Ectodermal cell (in vitro differentiated cells): ENCODE measurements around the gene LLGL1.

Experiments used
- H3K27ac ChIP-seq: 2 replicates; pipeline ENCODE4 v1.7.0; 2013; ENCODE audit warnings: mild to moderate bottlenecking, low read depth, low read length; ENCODE audit not compliant: insufficient read depth, poor library complexity, severe bottlenecking
- H3K27me3 ChIP-seq: 2 replicates; pipeline ENCODE4 v1.7.0; 2013; ENCODE audit warnings: mild to moderate bottlenecking, low read length; ENCODE audit not compliant: insufficient read depth, control insufficient read depth, poor library complexity, severe bottlenecking
- H3K36me3 ChIP-seq: one replicate; pipeline ENCODE4 v1.7.0; 2013; ENCODE audit warnings: low read length; ENCODE audit not compliant: control insufficient read depth, insufficient read depth
- H3K4me1 ChIP-seq: one replicate; pipeline ENCODE4 v1.7.0; 2013; ENCODE audit warnings: low read length; ENCODE audit not compliant: control insufficient read depth, insufficient read depth
- H3K4me3 ChIP-seq: 2 replicates; pipeline ENCODE4 v1.7.0; 2013; ENCODE audit warnings: low read depth, low read length, control low read depth; ENCODE audit not compliant: insufficient read depth
- H3K9me3 ChIP-seq: 2 replicates; pipeline ENCODE4 v1.7.0; 2013; ENCODE audit warnings: mild to moderate bottlenecking, low read length, moderate library complexity; ENCODE audit not compliant: control insufficient read depth
- WGBS, 2 experiments: methylation state at CpG; one replicate each; pipeline ENCODE4 v1.1.7; 2013; ENCODE audit warnings: missing lambda C conversion rate in 2 of 2; 5-methylcytosine and 5-hydroxymethylcytosine counted together

LLGL1 gene

DNA sequence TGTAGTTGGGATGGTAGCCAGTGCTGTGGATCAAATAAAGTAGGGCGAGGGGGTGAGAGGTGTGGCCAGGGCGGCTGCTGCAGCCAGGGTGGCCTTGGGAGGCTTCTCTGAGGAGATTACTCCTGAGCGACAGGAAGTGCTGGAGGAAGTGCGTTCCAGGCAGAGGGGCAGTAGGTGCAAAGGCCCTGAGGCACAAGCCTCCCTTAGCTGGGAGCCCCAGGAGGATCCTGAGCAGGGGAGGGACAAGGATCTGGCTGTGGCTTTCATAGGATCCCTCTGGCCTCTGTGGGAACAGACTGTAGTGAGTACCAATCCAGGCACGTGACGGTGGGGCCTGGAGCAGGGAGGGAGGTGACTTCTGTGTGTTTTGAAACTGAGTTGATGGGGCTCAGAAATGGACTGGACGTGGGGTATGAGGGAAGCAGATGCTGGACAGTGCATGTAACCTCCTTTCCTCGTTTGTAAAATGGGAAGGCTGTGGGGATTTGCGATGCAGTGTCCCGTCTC, 2.8 kb downstream of the LLGL1 start:
- 91 to 93% methylated on average over 10 of the region's 10 CpGs for WGBS, 2 experiments
- Histone ChIP-seq H3K4me1 (peaks cover 67% of the 10 kb centered on the region), H3K27me3 (no peaks in the 10 kb centered on the region)

DNA sequence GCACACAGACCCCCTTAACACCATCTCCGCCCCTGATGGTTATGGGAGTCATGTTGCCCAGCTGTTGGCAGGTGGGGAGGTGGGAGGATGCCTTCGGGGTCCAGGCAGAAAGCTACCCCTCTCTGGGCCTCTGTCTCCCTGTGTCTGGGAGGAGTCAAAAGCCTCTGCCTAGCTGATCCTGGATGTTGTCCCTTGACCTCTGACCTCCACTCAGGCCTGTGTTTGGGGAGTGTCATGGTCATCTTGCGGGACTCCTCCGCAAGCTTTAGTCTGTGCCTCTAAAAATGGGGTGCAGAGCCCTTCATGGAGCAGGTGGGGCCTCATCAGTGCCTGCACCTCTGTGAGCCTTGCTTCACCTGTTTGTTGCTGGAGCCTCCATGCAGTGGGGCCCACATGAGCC, 3.8 kb downstream of the LLGL1 start:
- Histone ChIP-seq H3K27me3 (no peaks in the 10 kb centered on the region), H3K27ac (no peak overlapping the region), H3K4me3 (no peak overlapping the region), H3K36me3 (peaks cover 20% of the 10 kb centered on the region), H3K9me3 (no peaks in the 10 kb centered on the region), H3K4me1 (peaks cover 57% of the 10 kb centered on the region)
- 89 to 94% methylated on average over 4 of the region's 4 CpGs for WGBS, 2 experiments

More for the DNA sequence above, 2.8 kb downstream of the LLGL1 start:
- no peaks in the 10 kb centered on the region for H3K9me3 ChIP-seq
- H3K4me3 ChIP-seq = no peak overlapping the region
- H3K36me3 ChIP-seq = peaks cover 9% of the 10 kb centered on the region
- no peak overlapping the region for H3K27ac ChIP-seq

DNA sequence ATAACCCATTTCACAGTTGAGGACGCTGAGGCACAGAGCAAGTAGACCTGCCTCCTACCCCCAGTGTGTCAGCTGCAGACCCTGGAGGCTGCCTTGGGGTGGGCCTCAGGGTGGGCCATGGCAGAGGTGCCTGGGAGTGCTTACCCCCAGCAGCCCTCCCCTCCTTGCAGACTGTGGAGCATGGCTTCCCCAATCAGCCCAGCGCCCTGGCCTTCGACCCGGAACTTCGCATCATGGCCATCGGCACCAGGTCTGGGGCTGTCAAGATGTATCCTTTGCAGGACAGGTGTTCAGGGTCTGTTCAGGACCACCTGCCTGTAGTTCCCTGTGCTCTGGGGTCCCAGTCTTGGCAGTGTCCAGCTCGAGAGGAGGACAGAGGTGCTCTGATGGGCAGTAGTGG, 4.3 kb downstream of the LLGL1 start:
- Histone ChIP-seq H3K27ac (no peak overlapping the region), H3K27me3 (no peaks in the 10 kb centered on the region), H3K4me1 (peaks cover 53% of the 10 kb centered on the region), H3K9me3 (no peaks in the 10 kb centered on the region), H3K4me3 (no peak overlapping the region), H3K36me3 (peaks cover 24% of the 10 kb centered on the region)
- 88 to 94% methylated on average over 7 of the region's 7 CpGs for WGBS, 2 experiments

DNA sequence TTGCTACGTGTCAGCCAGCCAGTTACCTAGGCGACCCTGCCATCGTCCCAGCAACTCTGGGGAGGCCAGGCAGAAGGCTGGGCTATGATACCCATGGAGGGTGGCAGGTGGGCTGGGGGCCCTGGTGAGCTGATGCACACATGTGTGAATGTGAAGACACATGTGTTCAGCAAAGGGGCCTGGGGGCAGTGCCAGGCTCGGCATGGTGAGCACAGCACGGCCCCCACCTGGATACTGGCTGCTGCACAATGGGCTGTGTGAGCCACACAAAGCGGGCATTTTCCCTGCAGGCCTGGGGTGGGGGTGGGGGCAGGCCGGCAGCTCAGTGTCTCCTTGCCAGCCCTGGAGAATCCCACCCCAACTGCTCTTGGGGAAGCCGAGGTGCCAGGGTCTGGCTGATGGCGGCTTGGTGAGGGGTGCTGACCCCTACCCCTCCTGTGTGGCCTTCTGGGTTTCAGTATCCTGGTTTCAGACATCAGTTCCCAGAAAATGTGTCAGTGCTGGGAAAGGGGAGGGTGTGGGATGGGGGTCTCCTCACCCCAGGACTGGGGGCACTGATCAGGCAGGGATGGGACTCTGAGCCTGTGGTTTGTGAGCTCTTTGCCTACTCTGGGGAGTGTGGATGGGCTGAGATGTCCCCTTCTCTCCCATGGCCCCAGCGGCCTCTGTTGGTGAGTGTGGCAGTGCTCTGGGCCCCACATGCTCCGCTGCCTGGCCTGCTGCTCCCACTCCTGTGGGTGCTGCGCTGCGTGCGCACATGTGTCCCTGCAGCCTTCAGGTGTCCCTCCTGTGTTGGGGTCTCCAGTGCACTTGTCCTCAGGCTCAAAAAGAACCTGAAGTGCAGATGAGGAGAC, 5.1 kb downstream of the LLGL1 start:
- Histone ChIP-seq H3K4me1 (peaks cover 53% of the 10 kb centered on the region), H3K27ac (peak overlapping the region; percentile 82), H3K4me3 (peak overlapping the region; percentile 3)

DNA sequence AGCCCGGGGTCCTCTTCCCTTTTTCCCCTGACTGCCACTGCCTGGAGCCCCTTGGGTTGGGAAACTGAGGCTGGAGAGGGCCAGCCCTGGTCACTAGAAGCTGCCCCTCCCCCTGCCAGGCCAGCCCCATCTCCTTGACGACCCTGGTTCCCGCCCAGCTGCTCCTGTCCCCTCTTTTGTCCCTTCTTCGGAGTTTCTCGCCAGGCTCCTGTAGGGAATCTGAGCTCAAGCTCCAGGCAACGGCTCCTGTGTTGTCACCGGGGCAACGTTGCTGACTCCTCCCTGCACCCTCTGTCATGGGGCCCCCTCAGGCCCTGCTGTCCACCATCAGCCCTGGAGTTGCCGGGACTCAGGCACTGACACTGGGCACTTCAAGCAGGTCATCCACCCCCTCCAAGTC, 5.7 kb downstream of the LLGL1 start:
- Histone ChIP-seq H3K36me3 (peaks cover 33% of the 10 kb centered on the region), H3K4me1 (peaks cover 53% of the 10 kb centered on the region), H3K27ac (peak overlapping the region; percentile 82), H3K9me3 (no peaks in the 10 kb centered on the region), H3K4me3 (no peak overlapping the region), H3K27me3 (no peaks in the 10 kb centered on the region)
- 17 to 18% methylated on average over 9 of the region's 9 CpGs for WGBS, 2 experiments

More for the DNA sequence above, 5.1 kb downstream of the LLGL1 start:
- WGBS, 2 experiments = 76 to 77% methylated on average over 14 of the region's 14 CpGs
- Histone ChIP-seq H3K27me3 (no peaks in the 10 kb centered on the region), H3K9me3 (no peaks in the 10 kb centered on the region), H3K36me3 (peaks cover 32% of the 10 kb centered on the region)

DNA sequence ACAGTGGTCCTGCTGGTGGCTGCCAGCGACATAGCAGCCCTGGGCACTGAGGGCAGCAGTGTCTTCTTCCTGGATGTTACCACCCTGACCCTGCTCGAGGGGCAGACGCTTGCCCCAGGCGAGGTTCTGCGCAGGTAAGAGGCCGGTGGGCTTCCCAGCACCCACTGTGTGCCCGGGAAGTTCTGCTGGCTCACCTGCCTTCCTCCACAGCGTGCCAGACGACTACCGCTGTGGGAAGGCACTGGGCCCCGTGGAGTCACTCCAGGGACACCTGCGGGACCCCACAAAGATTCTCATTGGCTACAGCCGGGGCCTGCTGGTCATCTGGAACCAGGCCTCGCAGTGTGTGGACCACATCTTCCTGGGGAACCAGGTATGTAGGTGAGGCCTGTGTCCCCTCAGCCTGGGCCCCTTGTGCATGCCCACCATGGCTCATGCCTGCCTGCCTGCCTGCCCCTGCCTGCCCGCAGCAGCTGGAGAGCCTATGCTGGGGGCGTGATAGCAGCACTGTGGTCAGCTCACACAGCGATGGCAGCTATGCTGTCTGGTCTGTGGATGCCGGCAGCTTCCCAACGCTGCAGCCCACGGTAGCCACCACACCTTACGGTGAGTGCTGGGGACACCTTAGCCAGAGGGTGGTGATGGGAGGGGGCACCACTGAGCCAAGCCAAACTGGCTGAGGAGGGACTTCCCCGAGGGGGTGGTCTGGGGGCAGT, 8.5 kb downstream of the LLGL1 start:
- Histone ChIP-seq H3K27me3 (no peaks in the 10 kb centered on the region), H3K27ac (no peak overlapping the region), H3K36me3 (peaks cover 57% of the 10 kb centered on the region), H3K9me3 (no peaks in the 10 kb centered on the region), H3K4me3 (no peak overlapping the region), H3K4me1 (peaks cover 36% of the 10 kb centered on the region)
- WGBS, 2 experiments = 95 to 96% methylated on average over 22 of the region's 22 CpGs

DNA sequence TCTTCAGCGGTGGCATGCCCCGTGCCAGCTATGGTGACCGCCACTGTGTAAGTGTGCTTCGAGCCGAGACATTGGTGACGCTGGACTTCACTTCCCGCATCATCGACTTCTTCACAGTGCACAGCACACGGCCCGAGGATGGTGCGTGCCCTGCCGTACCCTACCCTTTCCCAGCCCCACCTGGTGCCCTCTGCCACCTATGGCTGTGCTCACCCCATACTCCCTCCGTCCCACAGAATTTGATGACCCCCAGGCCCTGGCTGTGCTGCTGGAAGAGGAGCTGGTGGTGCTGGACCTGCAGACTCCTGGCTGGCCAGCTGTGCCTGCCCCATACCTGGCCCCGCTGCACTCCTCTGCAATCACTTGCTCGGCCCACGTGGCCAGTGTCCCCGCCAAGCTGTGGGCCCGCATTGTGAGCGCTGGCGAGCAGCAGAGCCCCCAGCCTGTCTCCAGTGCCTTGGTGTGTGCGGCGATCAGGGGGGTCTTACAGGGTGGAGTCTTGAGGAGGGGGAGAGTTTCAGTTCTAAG, 9.5 kb downstream of the LLGL1 start:
- Histone ChIP-seq H3K27ac (no peak overlapping the region), H3K36me3 (peaks cover 57% of the 10 kb centered on the region), H3K9me3 (no peaks in the 10 kb centered on the region), H3K4me1 (peaks cover 26% of the 10 kb centered on the region), H3K27me3 (no peaks in the 10 kb centered on the region), H3K4me3 (no peak overlapping the region)
- WGBS, 2 experiments = 96% methylated on average over 22 of the region's 22 CpGs

DNA sequence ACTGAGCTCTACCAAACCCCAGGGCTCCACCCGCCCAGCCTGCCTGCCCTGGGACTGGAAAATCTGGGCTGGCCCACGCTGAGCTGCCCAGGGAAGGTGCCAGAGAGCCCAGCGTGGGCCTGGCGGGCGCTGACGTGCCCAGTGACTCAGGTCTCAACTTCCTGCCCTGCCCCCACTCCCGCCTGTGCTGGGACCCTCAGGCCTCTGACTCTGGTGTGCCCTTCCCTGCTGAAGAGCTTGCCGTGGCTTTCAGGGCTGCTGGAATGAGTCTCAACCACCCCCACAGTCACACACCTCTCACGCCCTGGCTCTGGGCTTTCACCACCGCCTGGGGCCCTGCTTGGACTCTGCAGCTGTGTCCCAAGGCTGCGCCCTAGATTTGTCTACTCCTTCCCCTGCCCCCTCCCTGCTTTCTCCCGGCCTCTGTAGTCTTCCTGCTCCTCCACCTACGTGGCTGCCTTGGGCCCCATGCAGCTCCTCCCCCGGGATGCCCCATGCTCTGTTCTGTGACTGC, 10.4 kb downstream of the LLGL1 start:
- H3K27me3 ChIP-seq = no peaks in the 10 kb centered on the region
- peaks cover 18% of the 10 kb centered on the region for H3K4me1 ChIP-seq
- no peak overlapping the region for H3K27ac ChIP-seq
- H3K9me3 ChIP-seq = no peaks in the 10 kb centered on the region
- no peak overlapping the region for H3K4me3 ChIP-seq
- 92 to 94% methylated on average over 14 of the region's 14 CpGs for WGBS, 2 experiments
- H3K36me3 ChIP-seq = peaks cover 64% of the 10 kb centered on the region

DNA sequence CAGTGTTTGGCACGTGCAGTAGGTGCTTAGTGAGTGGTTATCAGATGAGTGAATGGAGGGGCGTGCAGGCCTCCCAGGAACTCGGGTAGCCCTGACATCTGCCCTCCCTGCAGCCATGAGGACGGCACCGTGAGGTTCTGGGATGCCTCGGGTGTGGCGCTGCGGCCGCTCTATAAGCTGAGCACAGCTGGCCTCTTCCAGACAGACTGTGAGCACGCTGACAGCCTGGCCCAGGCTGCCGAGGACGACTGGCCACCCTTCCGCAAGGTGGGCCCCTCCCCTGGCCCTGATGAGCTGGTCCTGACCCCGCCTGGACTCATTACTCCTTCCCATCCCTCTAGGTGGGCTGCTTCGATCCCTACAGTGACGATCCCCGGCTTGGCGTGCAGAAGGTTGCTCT, 11.1 kb downstream of the LLGL1 start:
- no peak overlapping the region for H3K27ac ChIP-seq
- no peak overlapping the region for H3K4me3 ChIP-seq

DNA sequence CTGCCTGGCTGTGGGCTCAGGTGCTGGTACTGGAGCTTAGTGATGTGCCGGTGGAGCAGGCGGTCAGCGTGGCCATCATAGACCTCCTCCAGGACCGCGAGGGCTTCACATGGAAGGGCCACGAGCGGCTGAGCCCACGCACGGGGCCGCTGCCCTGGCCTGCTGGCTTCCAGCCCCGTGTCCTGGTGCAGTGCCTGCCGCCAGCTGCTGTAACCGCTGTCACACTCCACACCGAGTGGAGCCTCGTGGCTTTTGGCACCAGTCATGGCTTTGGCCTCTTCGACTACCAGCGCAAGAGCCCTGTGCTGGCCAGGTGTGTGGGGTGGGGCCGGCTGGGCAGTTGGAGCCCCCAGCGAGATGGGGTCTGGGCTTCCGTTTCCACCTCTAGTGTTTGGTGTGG, 12.0 kb downstream of the LLGL1 start:
- Histone ChIP-seq H3K36me3 (peaks cover 74% of the 10 kb centered on the region), H3K9me3 (no peaks in the 10 kb centered on the region), H3K27ac (no peak overlapping the region), H3K4me3 (no peak overlapping the region), H3K27me3 (no peaks in the 10 kb centered on the region), H3K4me1 (peaks cover 3% of the 10 kb centered on the region)
- WGBS, 2 experiments = 95% methylated on average over 20 of the region's 20 CpGs

More for the DNA sequence above, 11.1 kb downstream of the LLGL1 start:
- WGBS, 2 experiments = 95 to 96% methylated on average over 18 of the region's 18 CpGs
- H3K9me3 ChIP-seq = no peaks in the 10 kb centered on the region
- no peaks in the 10 kb centered on the region for H3K27me3 ChIP-seq
- H3K4me1 ChIP-seq = peaks cover 12% of the 10 kb centered on the region
- peaks cover 69% of the 10 kb centered on the region for H3K36me3 ChIP-seq
